SK-N-MC (cell line): ENCODE results near the gene IGLL5.

Source experiments
- DNase-seq: peaks from one replicate; pipeline ENCODE4 v3.0.0-alpha.2; 2011; ENCODE audit warnings: low read depth, low spot score
- H3K27ac ChIP-seq: fragments of 200-600 bp; sonication (generic); 2 replicates; pipeline ENCODE4 v1.5.1; 2016; ENCODE audit warnings: mixed run types
- H3K36me3 ChIP-seq: fragments of 200-600 bp; sonication (generic); 2 replicates; pipeline ENCODE4 v1.6.1; 2017; ENCODE audit warnings: antibody characterized with exemption, low read length, mixed read lengths; ENCODE audit not compliant: insufficient read depth
- H3K4me3 ChIP-seq: fragments of 200-600 bp; sonication (generic); 2 replicates; pipeline ENCODE4 v1.5.1; 2016
- H3K9ac ChIP-seq: fragments of 200-600 bp; sonication (generic); 2 replicates; pipeline ENCODE4 v1.8.0; 2017; ENCODE audit warnings: mixed run types, mixed read lengths; ENCODE audit not compliant: insufficient read length
- H3K9me3 ChIP-seq: fragments of 200-600 bp; sonication (generic); 2 replicates; pipeline ENCODE4 v1.6.1; 2017; ENCODE audit warnings: low read depth, mild to moderate bottlenecking, antibody characterized with exemption, low read length, moderate library complexity, mixed read lengths
- EZH2 ChIP-seq: fragments of 200-600 bp; sonication (generic); IDR thresholded peaks from one replicate; pipeline ENCODE4 v1.6.1; 2017; ENCODE audit warnings: antibody characterized with exemption
- FOXP2 ChIP-seq: optimal IDR thresholded peaks from 2 replicates; pipeline ENCODE3; 2011; ENCODE audit warnings: mild to moderate bottlenecking, moderate library complexity; ENCODE audit not compliant: insufficient read depth; ENCODE audit errors: extremely low read length, control extremely low read depth
- POLR2AphosphoS5 ChIP-seq: IDR thresholded peaks from 2 replicates; pipeline ENCODE4 v1.6.1; 2012; ENCODE audit warnings: mild to moderate bottlenecking, low read depth, low read length, borderline replicate concordance

Gene IGLL5

DNA sequence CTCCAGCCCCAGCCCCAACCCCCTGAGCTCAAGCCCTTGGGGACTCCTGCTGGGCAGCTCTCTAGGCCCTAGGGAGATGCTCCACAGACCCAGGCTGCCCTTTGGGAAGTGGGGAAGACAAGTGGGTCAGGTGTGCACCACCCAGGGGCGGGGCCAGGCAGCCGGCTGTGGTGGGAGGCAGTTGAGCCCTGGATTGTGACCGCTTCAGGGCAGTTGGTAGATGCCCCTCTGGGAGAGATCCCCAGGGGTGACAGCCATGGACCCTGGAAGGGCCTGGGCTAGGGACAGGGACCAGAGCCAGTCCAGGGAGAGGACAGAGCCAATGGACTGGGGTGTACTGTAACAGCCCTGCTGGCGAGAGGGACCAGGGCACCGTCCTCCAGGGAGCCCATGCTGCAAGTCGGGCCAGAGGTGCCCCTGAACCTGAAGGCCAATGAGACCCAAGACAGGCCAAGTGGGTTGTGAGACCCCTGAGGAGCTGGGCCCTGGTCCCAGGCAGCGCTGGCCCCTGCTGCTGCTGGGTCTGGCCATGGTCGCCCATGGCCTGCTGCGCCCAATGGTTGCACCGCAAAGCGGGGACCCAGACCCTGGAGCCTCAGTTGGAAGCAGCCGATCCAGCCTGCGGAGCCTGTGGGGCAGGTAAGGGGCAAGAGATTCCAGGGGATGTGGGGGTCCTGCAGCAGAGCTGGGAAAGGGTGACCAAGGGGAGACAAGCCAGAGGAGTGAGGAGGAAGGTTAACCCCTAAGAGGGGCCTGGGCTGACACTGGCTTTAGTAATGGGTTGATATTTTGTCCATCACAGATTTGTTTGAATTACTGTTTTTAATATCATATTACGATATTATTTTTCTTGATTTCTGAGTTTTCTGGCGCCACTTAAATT, at the start of gene IGLL5:
Gene IGLL5 (plus strand): TSS at position 196 of the 883 bp plus-strand sequence. CDS start 238 bp downstream, at position 434.
- Histone ChIP-seq H3K9ac (no peak within 1 kb of the TSS), H3K4me3 (no peak within 1 kb of the TSS), H3K36me3 (no peaks in the 10 kb centered on the region), H3K9me3 (no peaks in the 10 kb centered on the region), H3K27ac (no peak within 1 kb of the TSS)
- no peak for DNase-seq
- TF ChIP-seq EZH2, result no peak
- TF ChIP-seq FOXP2, result no peak
- TF ChIP-seq POLR2AphosphoS5, result no peak

DNA sequence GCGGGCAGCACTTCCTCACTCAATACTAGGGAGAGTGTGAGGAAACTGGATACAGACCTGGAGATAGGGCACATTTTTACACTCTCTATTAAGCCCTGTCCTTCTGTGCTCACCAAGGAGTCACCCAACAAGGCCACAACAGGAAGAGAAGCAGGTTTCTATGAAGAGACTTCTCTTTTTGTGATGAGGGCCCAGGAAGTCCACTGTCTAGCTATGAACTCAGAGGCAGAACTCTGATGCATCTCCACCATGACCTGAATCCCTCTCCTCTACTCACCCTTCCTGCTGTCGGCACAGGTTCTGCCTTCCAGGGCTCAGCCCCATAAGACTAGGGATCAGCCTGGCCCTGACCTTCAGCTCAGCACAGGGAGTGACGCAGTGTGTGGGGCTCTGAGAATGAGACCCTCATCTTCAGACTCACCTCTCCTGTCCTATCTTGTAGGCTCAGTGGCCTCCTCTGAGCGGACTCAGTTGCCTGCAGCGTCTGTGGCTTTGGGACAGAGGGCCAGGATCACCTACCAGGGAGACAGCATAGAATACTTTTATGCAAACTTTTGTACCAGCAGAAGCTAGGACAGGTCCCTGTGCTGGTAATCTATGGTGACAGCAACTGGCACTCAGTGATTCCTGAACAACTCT, 49.3 kb upstream of the IGLL5 start:
- H3K27ac ChIP-seq, result no peak overlapping the region
- TF ChIP-seq FOXP2 (no peak), EZH2 (no peak), POLR2AphosphoS5 (no peak)
- no peaks in the 10 kb centered on the region for H3K9me3 ChIP-seq
- no peak for DNase-seq
- no peak overlapping the region for H3K4me3 ChIP-seq
- no peaks in the 10 kb centered on the region for H3K36me3 ChIP-seq
- no peak overlapping the region for H3K9ac ChIP-seq

DNA sequence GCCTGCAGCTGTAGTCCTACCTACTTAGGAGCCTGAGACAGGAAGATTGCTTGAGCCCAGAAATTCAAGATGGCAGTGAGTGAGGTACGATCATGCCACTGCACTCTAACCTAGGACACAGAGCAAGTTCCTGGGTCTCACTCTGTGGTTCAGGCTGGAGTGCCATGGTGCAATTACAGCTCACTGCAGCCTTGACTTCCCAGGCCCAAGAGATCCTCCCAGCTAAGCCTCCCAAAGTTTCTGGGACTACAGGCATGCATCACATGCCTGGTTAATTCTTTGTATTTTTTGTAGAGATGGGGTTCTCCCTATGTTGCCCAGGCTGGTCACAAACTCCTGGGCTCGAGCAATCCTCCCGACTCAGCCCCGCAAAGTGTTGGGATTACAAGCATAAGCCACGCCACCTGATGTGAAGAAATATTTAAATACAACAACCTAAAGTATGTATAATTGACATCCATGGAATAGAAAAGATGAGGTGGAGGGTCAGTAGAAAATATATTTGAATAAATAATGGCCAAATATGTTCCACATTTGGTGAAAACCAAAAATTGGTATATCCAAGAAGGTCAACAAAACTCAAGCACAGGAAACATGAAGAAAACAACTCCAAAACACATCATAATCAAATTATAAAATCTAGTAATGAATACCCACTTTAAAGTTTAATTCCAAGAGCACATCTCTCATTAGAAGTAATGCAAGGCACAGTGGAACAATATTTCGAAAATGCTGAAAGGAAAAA, 47.9 kb upstream of the IGLL5 start:
- Histone ChIP-seq H3K9me3 (no peaks in the 10 kb centered on the region), H3K27ac (no peak overlapping the region), H3K36me3 (no peaks in the 10 kb centered on the region), H3K4me3 (no peak overlapping the region), H3K9ac (no peak overlapping the region)
- no peak for TF ChIP-seq POLR2AphosphoS5
- no peak for TF ChIP-seq EZH2
- no peak for TF ChIP-seq FOXP2
- no peak for DNase-seq

DNA sequence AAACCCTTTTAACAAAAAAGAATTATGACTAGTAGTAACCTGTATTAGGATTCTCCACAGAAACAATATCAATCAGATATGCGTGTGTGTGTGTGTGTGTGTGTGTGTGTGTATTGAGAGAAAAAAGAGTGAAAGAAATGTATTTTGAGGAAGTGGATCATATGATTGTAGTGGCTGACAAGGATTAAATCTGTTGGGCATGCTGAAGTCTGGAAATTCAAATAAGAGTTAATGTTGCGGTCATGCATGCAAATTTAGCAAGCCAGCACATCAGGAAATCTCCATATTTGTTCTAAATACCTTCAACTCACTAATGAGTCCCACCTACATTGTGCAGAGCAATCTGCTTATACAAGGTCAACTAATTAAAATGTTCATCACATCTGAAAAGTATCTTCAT, 46.8 kb upstream of the IGLL5 start:
- H3K36me3 ChIP-seq, result no peaks in the 10 kb centered on the region
- no peak for DNase-seq
- no peak overlapping the region for H3K27ac ChIP-seq
- H3K4me3 ChIP-seq, result no peak overlapping the region
- TF ChIP-seq EZH2 (no peak), FOXP2 (no peak), POLR2AphosphoS5 (no peak)
- no peak overlapping the region for H3K9ac ChIP-seq
- no peaks in the 10 kb centered on the region for H3K9me3 ChIP-seq

DNA sequence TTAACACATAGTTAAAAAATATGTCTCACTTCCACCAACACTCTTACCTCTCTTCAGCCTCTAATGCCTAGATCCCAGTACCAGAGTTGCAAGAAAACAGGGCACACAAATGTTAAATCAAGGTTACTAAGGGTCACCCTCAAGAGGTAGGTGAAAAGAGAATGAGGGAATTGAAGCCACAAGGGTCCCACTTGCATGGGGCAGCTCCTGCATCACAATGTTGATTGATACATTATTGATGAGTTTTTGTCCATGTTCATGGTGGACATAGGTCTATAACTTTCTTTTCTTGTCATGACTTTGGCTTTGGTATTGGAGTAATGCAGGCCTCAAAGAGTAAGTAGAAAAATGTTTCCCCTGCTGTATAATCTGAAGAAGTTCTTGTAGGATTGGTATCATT, 46.0 kb upstream of the IGLL5 start:
- H3K9ac ChIP-seq, result no peak overlapping the region
- H3K27ac ChIP-seq, result no peak overlapping the region
- TF ChIP-seq POLR2AphosphoS5, result no peak
- TF ChIP-seq EZH2, result no peak
- no peak for TF ChIP-seq FOXP2
- DNase-seq, result no peak
- no peaks in the 10 kb centered on the region for H3K9me3 ChIP-seq
- no peak overlapping the region for H3K4me3 ChIP-seq
- H3K36me3 ChIP-seq, result no peaks in the 10 kb centered on the region

DNA sequence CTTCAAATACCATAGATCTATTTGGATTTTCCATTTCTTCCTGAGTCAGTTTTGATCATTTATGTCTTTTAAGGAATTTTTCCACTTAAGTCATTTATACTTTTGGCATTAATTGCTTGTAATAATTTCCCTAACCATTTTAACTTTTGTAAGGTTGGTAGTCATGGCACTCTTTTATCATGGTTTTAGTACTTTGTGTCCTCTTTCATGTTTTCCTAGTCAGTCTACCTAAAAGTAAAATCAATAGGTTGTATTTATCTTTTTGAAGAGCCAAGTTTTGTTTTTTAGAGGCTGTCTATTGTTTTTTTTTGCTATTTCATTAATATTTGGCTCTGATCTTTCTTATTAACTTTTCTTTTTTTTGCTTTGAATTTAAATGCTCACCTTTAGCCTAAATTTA, 45.5 kb upstream of the IGLL5 start:
- TF ChIP-seq POLR2AphosphoS5, result no peak
- TF ChIP-seq FOXP2, result no peak
- TF ChIP-seq EZH2, result no peak
- no peaks in the 10 kb centered on the region for H3K9me3 ChIP-seq
- no peaks in the 10 kb centered on the region for H3K36me3 ChIP-seq

DNA sequence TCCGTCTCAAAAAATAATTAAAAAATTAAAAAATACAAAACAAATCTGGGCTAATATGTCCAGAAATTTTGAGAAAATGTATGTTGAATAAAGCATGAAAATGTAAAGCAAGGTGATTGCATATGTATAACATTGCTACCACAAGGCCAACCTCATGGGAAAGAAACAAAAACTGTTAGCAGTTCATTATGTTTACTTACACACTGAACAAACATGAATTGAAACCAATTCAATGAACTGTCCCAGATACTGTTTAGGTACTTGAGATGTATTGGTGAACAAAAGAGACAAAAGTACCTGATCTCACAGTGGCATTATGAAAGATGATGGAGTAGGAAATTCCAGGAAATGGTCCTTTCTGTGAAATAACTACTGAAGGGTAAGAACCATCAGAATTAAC, 43.8 kb upstream of the IGLL5 start:
- DNase-seq, result no peak
- no peak overlapping the region for H3K9ac ChIP-seq
- TF ChIP-seq POLR2AphosphoS5 (no peak), EZH2 (no peak), FOXP2 (no peak)
- H3K27ac ChIP-seq, result no peak overlapping the region
- no peak overlapping the region for H3K4me3 ChIP-seq
- H3K9me3 ChIP-seq, result no peaks in the 10 kb centered on the region
- H3K36me3 ChIP-seq, result no peaks in the 10 kb centered on the region

More for the DNA sequence above, 45.5 kb upstream of the IGLL5 start:
- Histone ChIP-seq H3K27ac (no peak overlapping the region), H3K4me3 (no peak overlapping the region), H3K9ac (no peak overlapping the region)
- no peak for DNase-seq

DNA sequence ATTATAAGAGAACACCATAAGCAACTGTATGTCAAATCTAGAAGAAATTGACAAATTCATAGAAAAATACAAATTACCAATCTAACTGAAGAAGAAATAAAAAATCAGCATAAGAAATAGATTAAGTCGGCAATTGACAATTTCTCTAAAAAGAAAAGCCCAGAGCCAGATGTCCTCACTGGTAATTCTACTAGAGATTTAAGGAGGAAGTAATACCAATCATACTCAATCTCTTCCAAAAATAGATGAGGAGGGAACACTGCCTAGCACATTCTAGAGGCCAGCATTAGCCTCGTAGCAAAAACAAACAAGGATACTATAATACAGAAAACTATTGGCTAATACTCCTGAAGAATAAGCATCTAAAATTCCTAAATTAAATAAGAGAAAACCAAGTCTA, 40.4 kb upstream of the IGLL5 start:
- no peaks in the 10 kb centered on the region for H3K36me3 ChIP-seq
- no peak overlapping the region for H3K4me3 ChIP-seq
- TF ChIP-seq FOXP2, result no peak
- TF ChIP-seq EZH2, result no peak
- no peak for TF ChIP-seq POLR2AphosphoS5
- DNase-seq, result no peak
- H3K9ac ChIP-seq, result no peak overlapping the region
- H3K27ac ChIP-seq, result no peak overlapping the region
- no peaks in the 10 kb centered on the region for H3K9me3 ChIP-seq
